AG09319 (cell line): Measurements from ENCODE around the gene ITGA11.
"Not testable (repeated sequence)": the region's sequence is repeated elsewhere in the genome, so short reads cannot be mapped to it uniquely, and the experiment has no call there.

Experiments
- DNase-seq: peaks from one replicate; pipeline ENCODE4 v3.0.0-alpha.2; 2010; ENCODE audit warnings: low read depth; ENCODE audit errors: extremely low read depth
- CTCF ChIP-seq: IDR thresholded peaks from 2 replicates; pipeline ENCODE4 v1.5.1; 2011; ENCODE audit warnings: low read depth, mild to moderate bottlenecking, inconsistent platforms, low read length, moderate library complexity

ITGA11 gene

GRCh38 chr15:68404056-68404798 is 27.7 kb downstream of the ITGA11 start:
- TF ChIP-seq CTCF, result no peak
- DNase-seq, result no peak

- no peak for TF ChIP-seq CTCF
These were observed 28.6 kb downstream of the ITGA11 start for GRCh38 chr15:68403161-68403941.

GRCh38 chr15:68402432-68403160 is 29.4 kb downstream of the ITGA11 start:
- TF ChIP-seq CTCF, result no peak
- no peak for DNase-seq

More at GRCh38 chr15:68403161-68403941, 28.6 kb downstream of the ITGA11 start:
- DNase-seq, result no peak

- no peak for TF ChIP-seq CTCF
These were observed 30.2 kb downstream of the ITGA11 start for GRCh38 chr15:68401496-68402431.

GRCh38 chr15:68400066-68400456 is 31.9 kb downstream of the ITGA11 start:
- no peak for TF ChIP-seq CTCF
- DNase-seq, result no peak

More at GRCh38 chr15:68401496-68402431, 30.2 kb downstream of the ITGA11 start:
- DNase-seq, result no peak

- DNase-seq, result no peak
- no peak for TF ChIP-seq CTCF
These were observed 32.6 kb downstream of the ITGA11 start for GRCh38 chr15:68399096-68400065.

- DNase-seq, result not testable (repeated sequence)
These were observed 34.0 kb downstream of the ITGA11 start for GRCh38 chr15:68397999-68398398.
